Gastrocnemius medialis (tissue), 4 donors: ENCODE data around the gene IQSEC1. TPM values are rescaled to one million over a fixed set of nuclear protein-coding genes. Genes with fewer than 3 reads are reported as not detected.

Source experiments
- ATAC-seq, 2 donors: fragments of 150-250 bp; one replicate each; pipeline ENCODE4 v1.9.1; 2016
- DNase-seq, 2 donors: peaks; one replicate each; pipeline ENCODE4 v3.0.0-alpha.2; 2019
- H3K27ac ChIP-seq, 4 donors: fragments of 200-600 bp; sonication (generic); 1 replicate in 1 of 4; 2 replicates in 3 of 4; pipeline ENCODE4 v1.5.1; 2016 to 2018; ENCODE audit warnings: mild to moderate bottlenecking in 2 of 4, moderate library complexity in 1 of 4
- H3K27me3 ChIP-seq, 3 donors: fragments of 200-600 bp; sonication (generic) in 2 of 3; 1 replicate in 1 of 3; 2 replicates in 2 of 3; pipeline versions ENCODE4 v1.5.1 to v1.6.0; 2016 to 2019; ENCODE audit warnings: mild to moderate bottlenecking in 1 of 3, moderate library complexity in 1 of 3
- H3K36me3 ChIP-seq, 2 donors: fragments of 200-600 bp; sonication (generic) in 1 of 2; one replicate each; pipeline ENCODE4 v1.5.1; 2017 to 2018
- H3K4me1 ChIP-seq, 2 donors: fragments of 200-600 bp; sonication (generic) in 1 of 2; one replicate each; pipeline ENCODE4 v1.5.1; 2016 to 2017; ENCODE audit warnings: mild to moderate bottlenecking in 2 of 2
- H3K4me3 ChIP-seq, 4 donors: fragments of 200-600 bp; sonication (generic) in 3 of 4; 1 replicate in 1 of 4; 2 replicates in 3 of 4; pipeline ENCODE4 v1.5.1; 2016 to 2019; ENCODE audit warnings: mild to moderate bottlenecking in 2 of 4
- H3K9me3 ChIP-seq, 3 donors: fragments of 200-600 bp; sonication (generic) in 2 of 3; 1 replicate in 1 of 3; 2 replicates in 2 of 3; pipeline ENCODE4 v1.5.1; 2016 to 2019
- POLR2A ChIP-seq, 2 donors: fragments of 450-650 bp; IDR thresholded peaks; one replicate each; pipeline ENCODE4 v1.6.1; 2017; ENCODE audit warnings: antibody characterized with exemption in 2 of 2, mild to moderate bottlenecking in 2 of 2, moderate library complexity in 2 of 2
- in situ Hi-C, 4 donors: fragments of 200-750 bp; cut with MboI; loops; one replicate each; pipeline versions ENCODE4 v1.15.0 to v1.8.0; 2017; ENCODE audit warnings: low sequenced_read_pairs in 4 of 4
- intact Hi-C: fragments of 100-400 bp; cut with DNase I; formaldehyde crosslinking; loops from one replicate; pipeline ENCODE4 v1.15.1; 2023; ENCODE audit warnings: low total_unique reads
- total RNA-seq, 4 donors: library from RNA; depleted of rRNA; stranded (reverse); fragments of >200 nt; gene quantifications; one replicate each; pipeline versions ENCODE4 v1.1.0 to v1.2.3, GENCODE V29; 2016
- TF ChIP-seq, protein P1 (sequence below), 5 experiments: fragments of 450-650 bp in 3 of 5; fragments of 200-600 bp in 2 of 5; sonication (generic) in 2 of 5; IDR thresholded peaks in 4 of 5; conservative IDR thresholded peaks in 1 of 5; 1 replicate in 4 of 5; 2 replicates in 1 of 5; pipeline ENCODE4 v1.5.1; 2016 to 2019; ENCODE audit warnings: antibody characterized with exemption in 5 of 5, mild to moderate bottlenecking in 3 of 5, moderate library complexity in 3 of 5

The IQSEC1 gene
- total RNA-seq, 4 donors from 2014 or later: 15.2 to 31.3 (median 28.0) TPM

DNA sequence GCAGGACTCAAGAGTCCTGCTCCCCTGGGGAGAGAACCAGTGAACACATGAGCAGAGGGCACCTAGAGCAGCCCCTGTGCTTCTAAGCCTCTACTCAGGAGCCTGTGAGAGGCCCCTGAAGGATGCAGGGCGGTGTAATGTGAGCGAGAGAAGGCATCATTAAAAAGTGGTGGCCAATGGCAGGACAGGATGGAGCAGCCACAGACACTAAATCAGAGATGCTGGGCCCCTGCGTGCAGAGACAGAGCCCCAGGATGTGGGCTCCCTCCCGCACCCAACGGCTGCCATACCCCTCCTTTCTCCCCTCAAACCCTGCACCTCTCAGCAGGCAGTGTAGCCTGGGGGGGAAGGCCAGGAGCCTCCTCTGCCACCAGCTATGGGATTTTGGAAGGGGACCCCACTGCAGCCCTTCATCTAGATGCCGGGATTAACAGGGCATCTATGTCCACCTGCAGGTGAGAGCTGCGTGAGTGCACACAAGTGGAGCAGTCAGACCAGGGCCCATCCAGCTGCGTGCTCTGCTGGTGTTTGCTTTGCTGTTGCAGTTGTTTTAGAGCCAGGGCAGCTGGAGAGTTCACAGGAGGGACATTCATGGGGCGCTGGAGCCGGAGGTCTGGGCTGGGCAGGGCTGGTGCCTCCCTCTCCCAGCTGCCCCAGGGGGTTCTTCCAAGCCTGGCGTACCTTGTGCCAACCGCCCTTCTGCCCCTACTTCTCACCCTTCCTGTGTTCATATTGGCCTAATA, 5.1 kb upstream of the IQSEC1 start:
- TF ChIP-seq POLR2A (IDR thresholded peaks at IDR 0.05): no peak
- TF ChIP-seq, protein P1, sequence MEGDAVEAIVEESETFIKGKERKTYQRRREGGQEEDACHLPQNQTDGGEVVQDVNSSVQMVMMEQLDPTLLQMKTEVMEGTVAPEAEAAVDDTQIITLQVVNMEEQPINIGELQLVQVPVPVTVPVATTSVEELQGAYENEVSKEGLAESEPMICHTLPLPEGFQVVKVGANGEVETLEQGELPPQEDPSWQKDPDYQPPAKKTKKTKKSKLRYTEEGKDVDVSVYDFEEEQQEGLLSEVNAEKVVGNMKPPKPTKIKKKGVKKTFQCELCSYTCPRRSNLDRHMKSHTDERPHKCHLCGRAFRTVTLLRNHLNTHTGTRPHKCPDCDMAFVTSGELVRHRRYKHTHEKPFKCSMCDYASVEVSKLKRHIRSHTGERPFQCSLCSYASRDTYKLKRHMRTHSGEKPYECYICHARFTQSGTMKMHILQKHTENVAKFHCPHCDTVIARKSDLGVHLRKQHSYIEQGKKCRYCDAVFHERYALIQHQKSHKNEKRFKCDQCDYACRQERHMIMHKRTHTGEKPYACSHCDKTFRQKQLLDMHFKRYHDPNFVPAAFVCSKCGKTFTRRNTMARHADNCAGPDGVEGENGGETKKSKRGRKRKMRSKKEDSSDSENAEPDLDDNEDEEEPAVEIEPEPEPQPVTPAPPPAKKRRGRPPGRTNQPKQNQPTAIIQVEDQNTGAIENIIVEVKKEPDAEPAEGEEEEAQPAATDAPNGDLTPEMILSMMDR (IDR thresholded peaks at IDR 0.05 in 4 of 5, conservative IDR thresholded peaks at IDR 0.05 in 1 of 5): no peak
- peak in 1 of 2 donors; percentile 16 for ATAC-seq
- H3K27me3 ChIP-seq: peaks cover 9 to 13% (median 10%) of the 10 kb centered on the region in 3 donors
- H3K4me3 ChIP-seq: no peak overlapping the region
- H3K4me1 ChIP-seq: peaks cover 10 to 24% of the 10 kb centered on the region in 2 donors
- DNase-seq: no peak
- H3K36me3 ChIP-seq: no peaks in the 10 kb centered on the region
- in situ Hi-C loops (loop anchor here (25.0 kb wide), 3 partner anchors 209 to 559 kb away; no protein-coding TSS in a partner anchor), intact Hi-C loops (no loop called here)
- H3K9me3 ChIP-seq: no peaks in the 10 kb centered on the region
- no peak overlapping the region for H3K27ac ChIP-seq

GRCh38 chr3:13077431-13078162, 4.4 kb upstream of the IQSEC1 start:
- peak; percentile 40 to 68 for DNase-seq
- peak overlapping the region in 1 of 4 donors; percentile 2 for H3K27ac ChIP-seq
- H3K4me3 ChIP-seq: no peak overlapping the region
- no peaks in the 10 kb centered on the region for H3K36me3 ChIP-seq
- no peaks in the 10 kb centered on the region for H3K9me3 ChIP-seq
- intact Hi-C loops (no loop called here), in situ Hi-C loops (loop anchor here (25.0 kb wide), 3 partner anchors 210 to 560 kb away; no protein-coding TSS in a partner anchor)
- no peak for TF ChIP-seq POLR2A (IDR thresholded peaks at IDR 0.05)
- TF ChIP-seq, protein P1 (IDR thresholded peaks at IDR 0.05 in 4 of 5, conservative IDR thresholded peaks at IDR 0.05 in 1 of 5): no peak
- H3K27me3 ChIP-seq: peaks cover 14 to 20% (median 15%) of the 10 kb centered on the region in 3 donors
- peak; percentile 82 to 87 for ATAC-seq
- peaks cover 10 to 24% of the 10 kb centered on the region in 2 donors for H3K4me1 ChIP-seq

- no peak for ATAC-seq
- H3K4me1 ChIP-seq: peaks cover 12 to 23% of the 10 kb centered on the region in 2 donors
These were observed 2.9 kb upstream of the IQSEC1 start for GRCh38 chr3:13075986-13076654.

DNA sequence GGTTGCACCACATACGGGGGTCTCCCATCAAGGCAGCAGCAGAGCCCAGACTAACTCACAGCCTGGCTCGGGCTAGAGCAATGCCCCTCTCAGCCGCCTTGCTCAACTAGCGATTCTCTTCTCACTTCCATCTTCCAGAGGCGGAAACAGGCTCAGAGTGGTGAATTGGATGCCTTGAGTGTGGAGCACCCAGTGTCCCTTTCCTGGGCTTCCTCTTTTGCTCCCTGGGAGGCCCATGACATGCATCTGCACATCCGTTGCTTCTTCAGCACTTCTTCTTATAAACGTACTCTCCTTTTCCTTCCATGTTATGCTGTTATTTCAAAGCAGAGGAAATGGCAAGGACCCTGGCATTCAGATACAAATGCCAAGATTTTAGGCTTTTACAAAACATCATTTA, 2.1 kb upstream of the IQSEC1 start:
- Histone ChIP-seq H3K9me3 (no peaks in the 10 kb centered on the region), H3K4me1 (peaks cover 12 to 19% of the 10 kb centered on the region in 2 donors), H3K36me3 (no peaks in the 10 kb centered on the region), H3K27me3 (peaks cover 14 to 21% (median 16%) of the 10 kb centered on the region in 3 donors), H3K27ac (no peak overlapping the region), H3K4me3 (no peak overlapping the region)
- intact Hi-C loops (no loop called here), in situ Hi-C loops (loop anchor here (25.0 kb wide), 3 partner anchors 212 to 562 kb away; no protein-coding TSS in a partner anchor)
- DNase-seq (peak; percentile 32 to 38), ATAC-seq (no peak)
- no peak for TF ChIP-seq POLR2A (IDR thresholded peaks at IDR 0.05)
- TF ChIP-seq, protein P1 (IDR thresholded peaks at IDR 0.05 in 4 of 5, conservative IDR thresholded peaks at IDR 0.05 in 1 of 5): no peak

More at GRCh38 chr3:13075986-13076654, 2.9 kb upstream of the IQSEC1 start:
- Histone ChIP-seq H3K9me3 (no peaks in the 10 kb centered on the region), H3K4me3 (no peak overlapping the region), H3K36me3 (no peaks in the 10 kb centered on the region), H3K27me3 (peaks cover 14 to 21% (median 16%) of the 10 kb centered on the region in 3 donors), H3K27ac (no peak overlapping the region)
- intact Hi-C loops (no loop called here), in situ Hi-C loops (loop anchor here (25.0 kb wide), 3 partner anchors 211 to 561 kb away; no protein-coding TSS in a partner anchor)
- no peak for DNase-seq
- TF ChIP-seq, protein P1 (IDR thresholded peaks at IDR 0.05 in 4 of 5, conservative IDR thresholded peaks at IDR 0.05 in 1 of 5): no peak
- TF ChIP-seq POLR2A (IDR thresholded peaks at IDR 0.05): no peak
